Measurements from ENCODE around the gene ASPSCR1. TPM values are rescaled to one million over a fixed set of nuclear protein-coding genes. Genes with fewer than 3 reads are reported as not detected.

Gene ASPSCR1
- total RNA-seq, 1 donor from 2014 or later: 25.5 TPM

- intact Hi-C loops (cut with DNase I): no loop called here
- ATAC-seq (no peak), DNase-seq (ENCODE audit: missing footprints) (no peak)
These were observed 38.8 kb downstream of the ASPSCR1 start for GRCh38 chr17:82016061-82016874.

- intact Hi-C loops (cut with DNase I): no loop called here
- ATAC-seq (no peak), DNase-seq (ENCODE audit: missing footprints) (no peak)
These were observed 39.5 kb downstream of the ASPSCR1 start for GRCh38 chr17:82016875-82017459.

DNA sequence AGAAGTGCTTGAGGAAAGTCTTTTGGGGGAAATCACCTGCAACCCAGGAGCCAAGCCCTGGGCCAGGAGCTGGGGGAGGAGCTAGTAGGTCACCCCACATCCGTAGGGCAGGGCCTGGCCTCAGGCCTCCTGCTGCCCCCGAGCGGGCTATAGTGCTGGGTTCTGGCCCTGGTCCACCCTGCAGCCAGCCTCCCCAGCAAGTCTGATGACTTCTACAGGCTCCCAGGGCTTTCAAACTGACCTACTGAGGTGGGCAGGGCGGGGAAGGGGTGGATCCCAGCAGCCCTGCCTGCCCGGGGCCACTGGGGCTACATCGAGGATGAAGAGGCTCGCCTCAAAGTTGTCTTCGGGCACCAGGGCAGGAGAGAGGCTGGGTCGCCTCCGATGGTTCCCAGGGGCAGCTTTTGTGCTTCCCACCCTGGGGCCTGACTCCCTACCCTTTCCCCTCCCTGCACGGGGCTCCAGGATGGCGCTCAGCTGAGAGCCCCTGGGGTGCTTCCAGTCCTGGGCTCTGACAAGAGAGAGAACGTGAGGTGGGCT is 40.3 kb downstream of the ASPSCR1 start:
- intact Hi-C loops (cut with DNase I): no loop called here
- DNase-seq (ENCODE audit: missing footprints) (no peak), ATAC-seq (no peak)

DNA sequence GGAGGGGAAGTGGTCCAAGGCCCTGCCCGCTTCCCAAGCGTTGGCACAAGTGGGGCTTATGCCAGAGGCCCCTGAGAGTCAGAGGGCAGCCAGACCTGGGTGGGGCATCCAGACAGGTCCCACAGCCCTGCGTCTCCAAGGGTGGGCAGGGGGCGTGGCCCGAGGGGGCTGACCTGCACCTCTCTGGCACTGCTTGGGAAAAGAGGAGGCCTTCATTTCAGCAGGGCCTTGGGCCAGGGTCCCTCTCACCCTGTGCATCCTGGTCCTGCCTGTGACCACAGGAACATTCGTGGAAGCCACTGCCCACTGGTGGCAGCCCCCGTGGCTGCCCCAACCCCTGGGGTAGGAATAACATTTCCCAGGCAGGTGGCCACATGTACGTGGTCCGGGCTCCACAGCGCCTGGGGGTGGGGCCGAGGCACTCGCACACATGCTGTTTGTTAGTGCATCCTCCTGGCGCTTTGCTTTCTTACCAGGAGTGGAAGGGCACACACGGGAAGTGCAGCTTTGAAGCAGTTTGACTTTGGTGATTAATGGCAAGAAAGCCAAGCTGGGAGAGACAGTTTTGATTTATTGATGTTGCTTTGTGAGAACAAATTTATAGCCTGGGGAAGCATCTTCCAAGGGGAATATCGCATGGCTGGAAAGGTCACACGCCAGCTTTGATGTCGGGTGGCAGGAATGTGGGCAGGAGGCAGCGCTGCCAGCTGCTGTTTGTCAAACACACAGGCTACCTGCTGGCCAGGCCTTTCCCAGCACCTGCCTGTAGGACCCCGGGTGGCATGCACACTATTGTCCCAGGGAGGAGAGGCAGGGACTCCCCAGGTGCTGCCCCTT is 40.9 kb downstream of the ASPSCR1 start:
- intact Hi-C loops (cut with DNase I): no loop called here
- DNase-seq (ENCODE audit: missing footprints): no peak
- no peak for ATAC-seq

DNA sequence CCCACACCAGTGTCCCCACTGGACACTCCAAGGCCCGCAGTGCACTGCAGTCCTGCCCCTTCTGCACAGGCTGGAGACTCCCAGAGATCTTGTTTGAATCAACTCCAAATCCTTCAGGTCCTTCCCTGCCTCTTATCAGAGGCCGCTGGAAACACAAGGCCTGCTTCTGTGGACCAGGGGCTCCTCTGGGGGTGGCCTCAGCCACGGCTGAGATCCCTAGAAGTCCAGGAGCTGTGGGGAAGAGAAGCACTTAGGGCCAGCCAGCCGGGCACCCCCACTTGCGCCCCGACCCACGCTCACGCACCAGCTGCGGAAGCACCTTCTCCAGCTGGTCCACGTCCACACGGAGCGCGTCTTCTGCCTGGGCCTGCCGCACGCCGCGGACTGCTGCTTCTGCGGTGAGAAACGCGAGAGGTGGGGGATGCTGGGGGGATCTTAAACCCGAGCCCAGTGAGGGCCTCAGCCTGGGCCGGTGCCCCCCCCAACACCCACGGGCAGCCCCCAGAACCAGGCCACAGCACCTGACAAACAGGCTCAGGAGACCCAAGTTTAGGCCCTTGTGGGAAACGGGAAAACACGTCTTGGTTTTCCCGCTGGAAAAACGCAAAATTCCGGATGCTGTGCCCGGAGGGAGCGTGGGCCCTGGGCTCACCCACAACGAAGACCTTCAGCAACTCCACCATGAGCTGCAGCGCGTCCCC is 41.7 kb downstream of the ASPSCR1 start:
- no peak for DNase-seq (ENCODE audit: missing footprints)
- no peak for ATAC-seq
- intact Hi-C loops (cut with DNase I): no loop called here

DNA sequence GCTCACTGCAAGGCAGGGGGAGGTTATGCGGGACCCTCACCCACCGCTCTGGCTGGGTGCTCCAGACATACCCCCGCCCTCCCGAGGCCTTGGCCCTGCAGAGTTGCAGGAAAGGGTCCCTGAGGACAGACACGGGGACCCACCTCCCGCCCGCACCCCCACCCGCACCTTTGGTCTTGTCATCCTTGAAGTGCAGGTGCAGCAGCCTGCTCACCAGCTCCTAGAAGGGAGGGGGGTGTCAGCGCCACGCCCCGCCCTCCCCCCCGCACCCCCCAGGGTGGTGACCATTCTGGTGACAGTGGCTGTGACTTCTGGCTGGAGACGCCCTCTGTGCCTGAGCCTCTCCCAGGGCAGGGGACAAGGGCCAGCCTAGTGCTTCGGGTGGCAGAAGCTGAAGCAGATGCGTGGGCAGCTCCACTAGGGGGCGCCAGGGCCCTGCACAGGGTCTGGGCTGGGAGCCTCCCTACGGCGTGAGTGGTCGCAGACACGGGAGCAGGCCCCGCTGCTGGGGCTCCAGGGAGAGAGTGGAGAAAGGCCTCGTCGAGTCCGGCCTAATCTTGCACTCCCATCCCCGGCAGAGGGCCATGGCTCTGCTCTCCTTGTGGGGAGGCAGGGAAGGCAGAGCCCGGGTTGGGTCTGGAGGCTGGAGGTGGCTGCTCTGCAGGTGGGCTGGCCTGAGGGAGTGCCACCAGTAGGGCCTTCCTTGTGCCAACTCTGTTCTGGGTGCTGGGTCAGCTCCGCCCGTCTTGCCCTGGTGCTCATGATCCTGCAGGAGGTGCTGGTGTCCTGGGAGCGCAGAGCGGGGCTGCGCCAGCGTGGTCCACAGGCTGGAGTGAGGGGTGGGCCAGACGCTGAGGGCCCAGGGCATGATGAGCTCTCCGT is 42.5 kb downstream of the ASPSCR1 start:
- ATAC-seq (no peak), DNase-seq (ENCODE audit: missing footprints) (peak; percentile 85)
- intact Hi-C loops (cut with DNase I): no loop called here

GRCh38 chr17:82020572-82021106 is 43.2 kb downstream of the ASPSCR1 start:
- ATAC-seq (no peak), DNase-seq (ENCODE audit: missing footprints) (no peak)
- intact Hi-C loops (cut with DNase I): loop anchor here (1.0 kb wide), 1 partner anchor 61 kb away; no protein-coding TSS in a partner anchor

- no peak for DNase-seq (ENCODE audit: missing footprints)
- intact Hi-C loops (cut with DNase I): loop anchor here (1.0 kb wide), 1 partner anchor 62 kb away; no protein-coding TSS in a partner anchor
These were observed 43.9 kb downstream of the ASPSCR1 start for GRCh38 chr17:82021107-82021899.

DNA sequence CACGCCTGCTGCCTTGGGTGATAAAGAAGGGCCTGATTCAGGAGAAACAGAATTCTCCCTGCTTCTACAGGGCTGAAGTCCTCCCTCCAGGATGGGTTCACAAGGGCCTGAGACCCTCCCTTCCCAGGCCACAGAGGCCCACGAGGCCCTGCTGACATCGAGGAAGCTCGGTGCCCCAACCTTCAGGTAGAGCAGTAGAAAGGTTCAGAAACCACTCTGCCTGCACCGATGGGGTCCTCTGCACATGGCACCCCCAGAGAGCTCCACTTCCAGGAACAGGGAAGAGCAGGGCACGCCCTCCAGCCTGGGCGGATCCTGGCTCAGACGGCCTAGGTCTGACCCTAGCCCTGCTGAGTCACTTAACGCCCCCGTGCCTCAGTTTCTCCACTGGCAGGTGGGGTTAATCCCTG is 44.5 kb downstream of the ASPSCR1 start:
- no peak for ATAC-seq
- intact Hi-C loops (cut with DNase I): loop anchor here (1.0 kb wide), 1 partner anchor 63 kb away; no protein-coding TSS in a partner anchor
- DNase-seq (ENCODE audit: missing footprints): no peak

More at GRCh38 chr17:82021107-82021899, 43.9 kb downstream of the ASPSCR1 start:
- peak; percentile 15 for ATAC-seq

- ATAC-seq (no peak), DNase-seq (ENCODE audit: missing footprints) (peak; percentile 82)
These were observed 45.0 kb downstream of the ASPSCR1 start, which contains the start of gene CENPX for GRCh38 chr17:82022310-82022980. TSS of gene CENPX (minus strand) at chr17:82022878. CDS start at chr17:82022861, 17 bp downstream.

DNA sequence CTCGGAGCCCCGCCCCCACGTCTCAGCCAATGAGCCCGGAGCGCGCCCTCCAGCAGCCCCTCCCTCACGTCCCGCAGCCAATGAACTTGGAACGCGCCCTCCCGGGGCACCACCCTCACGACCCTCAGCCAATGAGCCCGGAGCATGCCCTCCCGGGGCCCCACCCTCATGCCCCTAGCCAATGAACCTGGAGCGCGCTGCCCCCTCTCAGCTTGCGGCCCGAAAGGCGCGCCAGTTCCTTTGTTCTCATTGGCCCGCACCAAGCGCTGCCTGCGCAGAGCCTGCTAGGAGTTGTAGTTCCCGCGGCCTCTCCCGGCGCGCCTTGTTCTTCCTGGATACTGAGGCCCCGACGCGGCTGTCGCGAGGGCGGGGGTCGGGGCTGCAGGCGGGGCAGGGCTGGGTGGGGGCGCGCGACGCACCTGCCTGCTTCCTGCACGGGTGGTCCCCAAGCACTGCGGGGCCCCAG is 45.6 kb downstream of the ASPSCR1 start, which contains the start of gene LRRC45:
Gene LRRC45, plus strand, starts transcription at position 325 of the 466 bp plus-strand sequence. CDS start 339 bp downstream, outside the sequence.
- ATAC-seq (peak; percentile 95), DNase-seq (ENCODE audit: missing footprints) (peak; percentile 100)
- intact Hi-C loops (cut with DNase I): no loop called here

More at GRCh38 chr17:82022310-82022980, 45.0 kb downstream of the ASPSCR1 start, which contains the start of gene CENPX:
- intact Hi-C loops (cut with DNase I): no loop called here

DNA sequence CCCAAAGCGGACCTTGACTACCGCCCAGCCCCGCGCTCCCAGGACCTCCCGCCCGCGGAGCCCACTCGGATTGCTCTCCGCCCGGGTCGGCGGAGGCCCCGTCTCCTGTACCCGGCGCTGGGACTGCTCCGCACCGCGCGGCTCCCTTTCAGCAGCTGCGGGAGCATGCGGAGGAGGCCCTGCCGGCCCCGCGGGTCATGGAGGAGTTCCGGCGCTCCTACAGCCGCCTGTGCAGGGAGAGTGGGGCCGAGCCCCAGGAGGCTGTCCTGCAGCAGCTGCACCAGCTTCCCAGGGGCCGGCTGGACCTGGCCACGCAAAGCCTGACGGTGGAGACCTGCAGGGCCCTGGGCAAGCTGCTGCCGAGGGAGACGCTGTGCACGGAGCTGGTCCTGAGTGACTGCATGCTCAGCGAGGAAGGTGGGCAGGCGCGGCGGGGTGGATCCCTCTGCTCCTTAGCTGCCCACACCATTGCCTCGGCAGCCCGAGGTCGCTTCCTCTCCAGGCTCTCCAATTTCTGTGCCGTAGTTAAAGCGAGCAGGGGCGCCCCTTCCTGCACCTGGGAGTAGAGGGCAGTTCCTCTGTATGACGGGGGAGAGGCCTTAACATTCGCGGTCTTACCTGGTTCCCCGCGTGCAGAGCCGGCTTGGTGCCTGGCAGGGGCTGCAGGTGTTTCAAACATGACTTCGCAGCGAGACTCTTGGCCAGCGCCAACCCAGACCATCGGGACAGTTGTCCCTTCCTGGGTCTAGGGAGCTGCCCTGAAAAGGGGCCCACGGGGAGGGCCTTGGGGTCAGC is 46.2 kb downstream of the ASPSCR1 start:
- ATAC-seq (no peak), DNase-seq (ENCODE audit: missing footprints) (no peak)
- intact Hi-C loops (cut with DNase I): no loop called here

DNA sequence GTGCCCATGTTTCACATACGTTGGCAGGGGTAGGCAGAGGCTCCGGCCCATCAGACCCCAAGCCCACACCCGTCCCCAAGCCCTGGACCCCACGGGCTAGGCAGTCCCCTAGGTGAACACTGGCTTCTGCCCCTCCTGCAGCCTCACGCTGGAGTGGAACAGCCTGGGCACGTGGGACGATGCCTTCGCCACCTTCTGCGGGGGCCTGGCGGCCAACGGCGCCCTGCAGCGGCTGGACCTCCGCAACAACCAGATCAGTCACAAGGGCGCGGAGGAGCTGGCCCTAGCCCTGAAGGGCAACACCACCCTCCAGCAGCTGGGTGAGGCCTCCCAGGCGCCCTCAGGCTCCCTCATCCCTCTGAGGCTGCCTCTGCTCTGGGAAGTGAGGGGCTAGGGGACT is 47.4 kb downstream of the ASPSCR1 start:
- intact Hi-C loops (cut with DNase I): no loop called here
- ATAC-seq (no peak), DNase-seq (ENCODE audit: missing footprints) (no peak)

DNA sequence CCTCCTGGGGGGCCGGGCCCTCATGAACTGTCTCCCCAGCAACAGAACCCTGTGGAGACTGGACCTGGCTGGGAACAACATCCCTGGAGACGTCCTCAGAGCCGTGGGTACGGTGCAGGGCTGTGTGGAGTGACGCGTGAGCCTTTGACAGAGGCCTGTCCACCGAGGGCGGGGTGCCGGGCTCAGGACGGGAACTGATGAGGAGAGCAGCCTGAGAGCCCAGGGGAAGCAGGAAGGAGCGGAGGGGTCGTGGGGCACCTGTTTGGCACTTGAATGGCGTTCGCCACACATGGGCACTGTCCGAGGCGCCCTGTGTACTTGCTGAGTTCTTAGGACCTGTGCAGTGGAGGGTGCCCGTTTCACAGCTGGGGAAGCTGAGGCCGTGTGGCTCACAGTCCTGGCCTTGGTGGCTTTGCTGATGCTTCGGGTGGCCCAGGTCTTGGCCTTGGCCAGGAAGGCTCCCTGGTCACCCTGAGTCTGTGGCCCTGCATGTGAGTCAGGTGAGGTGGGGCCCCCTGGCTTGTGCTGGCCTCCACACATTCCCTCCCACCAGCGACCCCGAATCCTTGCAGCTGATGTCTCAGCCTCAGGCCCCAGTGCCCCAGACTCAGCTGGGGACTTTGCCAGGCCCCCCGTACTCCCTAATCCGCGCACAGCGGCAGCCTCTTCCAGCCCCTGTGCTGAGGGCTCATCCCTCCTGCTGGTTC is 48.1 kb downstream of the ASPSCR1 start:
- intact Hi-C loops (cut with DNase I): no loop called here
- no peak for DNase-seq (ENCODE audit: missing footprints)
- no peak for ATAC-seq

Measured in Right ventricle myocardium inferior (tissue), 1 donor.